ENCODE data around the gene QSOX2. TPM values are rescaled to one million over a fixed set of nuclear protein-coding genes. Genes with fewer than 3 reads are reported as not detected.

QSOX2 gene
- total RNA-seq, 2 experiments from 2014 or later: 50.0 to 57.5 TPM

DNA sequence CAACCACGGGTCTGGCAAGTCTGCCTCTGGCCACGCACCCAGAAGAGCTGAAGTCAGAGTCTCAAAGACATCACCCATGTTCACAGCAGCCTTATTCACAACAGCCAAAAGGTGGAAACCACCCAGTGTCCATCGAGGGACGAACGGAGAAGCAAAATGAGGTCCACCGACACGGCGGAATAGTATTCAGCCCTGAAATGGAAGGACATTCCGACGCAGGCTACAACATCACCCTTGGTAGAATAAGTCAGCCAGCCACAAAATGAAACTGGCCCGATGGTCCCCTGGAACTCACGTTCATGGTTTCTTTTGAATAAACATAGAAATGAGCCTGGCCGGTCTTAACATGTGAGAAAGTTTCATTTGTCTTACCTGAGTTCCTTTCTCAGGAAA, 41.4 kb upstream of the QSOX2 start:
- CTCF ChIA-PET (ENCODE audit: unreplicated experiment): no interaction called here

GRCh38 chr9:136286359-136286986, 40.9 kb upstream of the QSOX2 start:
- no TSS peak for BruUV-seq (replicated peaks)
- Histone ChIP-seq H3K4me2 (ENCODE audit: low read length) (no peak overlapping the region), H3K9me2 (ENCODE audit: insufficient read depth, low read length) (no peaks in the 10 kb centered on the region), H3K4me3 (ENCODE audit: low read depth, low read length, poor library complexity, severe bottlenecking) (no peak overlapping the region), H3K27ac (ENCODE audit: low read depth, low read length, poor library complexity, severe bottlenecking) (no peak overlapping the region), H3K36me3 (ENCODE audit: insufficient read depth, low read length) (no peaks in the 10 kb centered on the region), H4K20me1 (ENCODE audit: insufficient read depth, low read length) (no peaks in the 10 kb centered on the region), H3K4me1 (ENCODE audit: insufficient read depth, low read length, poor library complexity, severe bottlenecking) (peaks cover 23% of the 10 kb centered on the region), H3K9me3 (ENCODE audit: low read length) (no peaks in the 10 kb centered on the region), H2AFZ (ENCODE audit: low read length) (no peak overlapping the region), H3K79me2 (ENCODE audit: insufficient read depth, low read depth, low read length) (no peaks in the 10 kb centered on the region)
- TF ChIP-seq EZH2phosphoT487 (IDR thresholded peaks at IDR 0.05; ENCODE audit: borderline replicate concordance, low read depth, low read length): no peak
- TF ChIP-seq, protein P1, sequence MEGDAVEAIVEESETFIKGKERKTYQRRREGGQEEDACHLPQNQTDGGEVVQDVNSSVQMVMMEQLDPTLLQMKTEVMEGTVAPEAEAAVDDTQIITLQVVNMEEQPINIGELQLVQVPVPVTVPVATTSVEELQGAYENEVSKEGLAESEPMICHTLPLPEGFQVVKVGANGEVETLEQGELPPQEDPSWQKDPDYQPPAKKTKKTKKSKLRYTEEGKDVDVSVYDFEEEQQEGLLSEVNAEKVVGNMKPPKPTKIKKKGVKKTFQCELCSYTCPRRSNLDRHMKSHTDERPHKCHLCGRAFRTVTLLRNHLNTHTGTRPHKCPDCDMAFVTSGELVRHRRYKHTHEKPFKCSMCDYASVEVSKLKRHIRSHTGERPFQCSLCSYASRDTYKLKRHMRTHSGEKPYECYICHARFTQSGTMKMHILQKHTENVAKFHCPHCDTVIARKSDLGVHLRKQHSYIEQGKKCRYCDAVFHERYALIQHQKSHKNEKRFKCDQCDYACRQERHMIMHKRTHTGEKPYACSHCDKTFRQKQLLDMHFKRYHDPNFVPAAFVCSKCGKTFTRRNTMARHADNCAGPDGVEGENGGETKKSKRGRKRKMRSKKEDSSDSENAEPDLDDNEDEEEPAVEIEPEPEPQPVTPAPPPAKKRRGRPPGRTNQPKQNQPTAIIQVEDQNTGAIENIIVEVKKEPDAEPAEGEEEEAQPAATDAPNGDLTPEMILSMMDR (conservative IDR thresholded peaks at IDR 0.05; ENCODE audit: low read length): no peak
- POLR2A ChIA-PET: no interaction called here
- CTCF ChIA-PET (ENCODE audit: unreplicated experiment): interaction anchor here (0.5 kb wide), 1 partner anchor 134 kb away, joined by 3 read pairs; no protein-coding TSS in a partner anchor
- DNase-seq (ENCODE audit: low spot score): no peak
- intact Hi-C loops (cut with micrococcal nuclease; ENCODE audit: unreplicated experiment): no loop called here

More for the DNA sequence above, 41.4 kb upstream of the QSOX2 start:
- Histone ChIP-seq H3K79me2 (ENCODE audit: insufficient read depth, low read depth, low read length) (no peaks in the 10 kb centered on the region), H3K9me2 (ENCODE audit: insufficient read depth, low read length) (no peaks in the 10 kb centered on the region), H3K4me1 (ENCODE audit: insufficient read depth, low read length, poor library complexity, severe bottlenecking) (peaks cover 22% of the 10 kb centered on the region), H3K4me3 (ENCODE audit: low read depth, low read length, poor library complexity, severe bottlenecking) (no peak overlapping the region), H3K27ac (ENCODE audit: low read depth, low read length, poor library complexity, severe bottlenecking) (no peak overlapping the region), H3K9me3 (ENCODE audit: low read length) (no peaks in the 10 kb centered on the region), H4K20me1 (ENCODE audit: insufficient read depth, low read length) (no peaks in the 10 kb centered on the region), H2AFZ (ENCODE audit: low read length) (no peak overlapping the region), H3K36me3 (ENCODE audit: insufficient read depth, low read length) (no peaks in the 10 kb centered on the region), H3K4me2 (ENCODE audit: low read length) (no peak overlapping the region)
- no peak for TF ChIP-seq EZH2phosphoT487 (IDR thresholded peaks at IDR 0.05; ENCODE audit: borderline replicate concordance, low read depth, low read length)
- TF ChIP-seq, protein P1 (conservative IDR thresholded peaks at IDR 0.05; ENCODE audit: low read length): no peak
- DNase-seq (ENCODE audit: low spot score): no peak
- POLR2A ChIA-PET: no interaction called here
- no TSS peak for BruUV-seq (replicated peaks)
- intact Hi-C loops (cut with micrococcal nuclease; ENCODE audit: unreplicated experiment): no loop called here
